ENCODE data around the gene RFX2. TPM values are rescaled to one million over a fixed set of nuclear protein-coding genes. Genes with fewer than 3 reads are reported as not detected.

Gene RFX2
- total RNA-seq, 4 donors from 2014 or later: 8.1 to 93.0 (median 20.4) TPM

GRCh38 chr19:6021878-6022569 lies 88.3 kb downstream of the RFX2 start:
- TF ChIP-seq CTCF (IDR thresholded peaks at IDR 0.05): no peak
- ATAC-seq (ENCODE audit: low FRiP score) (peak; percentile 66), DNase-seq (ENCODE audit: low spot score) (peak; percentile 69)

- no peak for TF ChIP-seq CTCF (IDR thresholded peaks at IDR 0.05)
- no peak for DNase-seq (ENCODE audit: low spot score)
- ATAC-seq (ENCODE audit: low FRiP score): no peak
Observed at GRCh38 chr19:6020972-6021805, 89.1 kb downstream of the RFX2 start.

- DNase-seq (ENCODE audit: low spot score): no peak
- TF ChIP-seq CTCF (IDR thresholded peaks at IDR 0.05): no peak
- ATAC-seq (ENCODE audit: low FRiP score): no peak
Observed at GRCh38 chr19:6020166-6020882, 90.0 kb downstream of the RFX2 start.

- TF ChIP-seq CTCF (IDR thresholded peaks at IDR 0.05): no peak
- no peak for DNase-seq (ENCODE audit: low spot score)
- no peak for ATAC-seq (ENCODE audit: low FRiP score)
Observed at GRCh38 chr19:6018786-6019185, 91.5 kb downstream of the RFX2 start.

- DNase-seq (ENCODE audit: low spot score): no peak
- no peak for TF ChIP-seq CTCF (IDR thresholded peaks at IDR 0.05)
- ATAC-seq (ENCODE audit: low FRiP score): no peak
Observed at GRCh38 chr19:6017576-6017975, 92.7 kb downstream of the RFX2 start.

- DNase-seq (ENCODE audit: low spot score) (no peak), ATAC-seq (ENCODE audit: low FRiP score) (no peak)
- TF ChIP-seq CTCF (IDR thresholded peaks at IDR 0.05): no peak
Observed at GRCh38 chr19:6015841-6016545, 94.3 kb downstream of the RFX2 start.

Data from omental fat pad (tissue), 4 donors.